ENCODE results near the gene EID2.

DNA sequence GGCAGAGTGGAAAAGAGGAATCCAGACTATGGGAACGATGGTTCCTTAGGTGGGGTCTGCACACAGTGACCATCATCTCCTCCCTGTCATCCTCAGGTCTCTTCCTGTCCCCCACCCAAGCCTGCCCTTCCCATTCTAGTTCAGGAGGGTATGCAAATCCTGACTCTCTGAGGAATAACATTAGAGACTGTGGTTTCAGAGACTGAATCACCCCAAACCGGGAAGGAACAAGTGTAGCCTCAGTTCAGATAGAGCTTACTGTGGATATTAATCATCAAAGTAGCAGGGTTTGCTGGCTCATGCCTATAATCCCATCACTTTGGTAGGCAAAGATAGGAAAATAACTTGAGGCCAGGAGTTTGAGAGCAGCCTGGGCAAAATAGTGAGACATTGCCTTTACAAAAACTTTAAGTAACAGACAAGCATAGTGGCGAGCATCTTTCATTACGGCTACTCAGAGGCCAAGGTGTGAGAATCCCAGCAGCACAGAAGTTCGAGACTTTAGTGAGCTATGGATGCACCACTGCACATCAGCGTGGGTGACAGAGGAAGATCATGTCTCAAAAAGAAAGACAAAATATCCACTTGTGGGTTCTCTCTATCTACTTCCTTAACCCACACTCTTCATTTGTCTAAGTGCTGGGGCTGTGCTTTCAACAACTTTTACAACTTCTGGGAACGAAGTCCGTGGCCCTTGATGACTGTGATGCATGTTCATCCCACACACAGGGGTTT, 43.1 kb upstream of the EID2 start:
- TF ChIP-seq, protein P1, sequence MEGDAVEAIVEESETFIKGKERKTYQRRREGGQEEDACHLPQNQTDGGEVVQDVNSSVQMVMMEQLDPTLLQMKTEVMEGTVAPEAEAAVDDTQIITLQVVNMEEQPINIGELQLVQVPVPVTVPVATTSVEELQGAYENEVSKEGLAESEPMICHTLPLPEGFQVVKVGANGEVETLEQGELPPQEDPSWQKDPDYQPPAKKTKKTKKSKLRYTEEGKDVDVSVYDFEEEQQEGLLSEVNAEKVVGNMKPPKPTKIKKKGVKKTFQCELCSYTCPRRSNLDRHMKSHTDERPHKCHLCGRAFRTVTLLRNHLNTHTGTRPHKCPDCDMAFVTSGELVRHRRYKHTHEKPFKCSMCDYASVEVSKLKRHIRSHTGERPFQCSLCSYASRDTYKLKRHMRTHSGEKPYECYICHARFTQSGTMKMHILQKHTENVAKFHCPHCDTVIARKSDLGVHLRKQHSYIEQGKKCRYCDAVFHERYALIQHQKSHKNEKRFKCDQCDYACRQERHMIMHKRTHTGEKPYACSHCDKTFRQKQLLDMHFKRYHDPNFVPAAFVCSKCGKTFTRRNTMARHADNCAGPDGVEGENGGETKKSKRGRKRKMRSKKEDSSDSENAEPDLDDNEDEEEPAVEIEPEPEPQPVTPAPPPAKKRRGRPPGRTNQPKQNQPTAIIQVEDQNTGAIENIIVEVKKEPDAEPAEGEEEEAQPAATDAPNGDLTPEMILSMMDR (IDR thresholded peaks at IDR 0.05), result no peak
- no peak for TF ChIP-seq POLR2A (IDR thresholded peaks at IDR 0.05)

Measured in adrenal gland (tissue), 5 donors.